DMS153 treated with DMSO at 0.1 percent for 48 hours (cell line): Measurements from ENCODE around the gene FH.
A peak's percentile ranks its signal among the peaks of the same experiment; 100 is the strongest.

Experiments
- DNase-seq: peaks from one replicate; lab custom pipeline; 2025; ENCODE audit not compliant: unreplicated experiment; lab: John Stamatoyannopoulos, UW

Gene FH

GRCh38 chr1:241519308-241520079 lies at the start of gene FH:
FH (minus strand) TSS chr1:241519755; CDS start chr1:241519722, 33 bp downstream.
- peak; percentile 100 for DNase-seq

GRCh38 chr1:241560849-241561187 lies 41.3 kb upstream of the FH start:
- DNase-seq = no peak

GRCh38 chr1:241560146-241560848 lies 40.7 kb upstream of the FH start:
- DNase-seq = no peak

- no peak for DNase-seq
These were observed 38.1 kb upstream of the FH start for GRCh38 chr1:241557551-241558193.

GRCh38 chr1:241557031-241557430 lies 37.5 kb upstream of the FH start:
- no peak for DNase-seq

- DNase-seq = no peak
These were observed 36.0 kb upstream of the FH start for GRCh38 chr1:241555526-241555925.

- no peak for DNase-seq
These were observed 34.5 kb upstream of the FH start for GRCh38 chr1:241553886-241554592.

- DNase-seq = no peak
These were observed 32.4 kb upstream of the FH start for GRCh38 chr1:241551759-241552638.

GRCh38 chr1:241550318-241550717 lies 30.8 kb upstream of the FH start:
- DNase-seq = no peak

GRCh38 chr1:241548008-241548407 lies 28.5 kb upstream of the FH start:
- DNase-seq = no peak

- no peak for DNase-seq
These were observed 22.8 kb upstream of the FH start for GRCh38 chr1:241542199-241542907.

- DNase-seq = no peak
These were observed 17.4 kb upstream of the FH start for GRCh38 chr1:241536969-241537368.

GRCh38 chr1:241536304-241536703 lies 16.7 kb upstream of the FH start:
- DNase-seq = no peak

- DNase-seq = no peak
These were observed 14.0 kb upstream of the FH start for GRCh38 chr1:241533326-241534115.

- DNase-seq = no peak
These were observed 13.3 kb upstream of the FH start for GRCh38 chr1:241532864-241533263.

- peak; percentile 43 for DNase-seq
These were observed 12.6 kb upstream of the FH start, which contains the start of gene KMO for GRCh38 chr1:241532162-241532531. KMO (plus strand) TSS chr1:241532378; CDS start chr1:241532445, 67 bp downstream.

- peak; percentile 88 for DNase-seq
These were observed 11.9 kb upstream of the FH start for GRCh38 chr1:241531195-241532161.

- no peak for DNase-seq
These were observed 7.6 kb upstream of the FH start for GRCh38 chr1:241527146-241527545.
